ENCODE results near the gene DMXL1. TPM values are rescaled to one million over a fixed set of nuclear protein-coding genes. Genes with fewer than 3 reads are reported as not detected.

The DMXL1 gene
- total RNA-seq, 1 donor from 2014 or later: 48.3 TPM

- no peak overlapping the region for H3K27ac Mint-ChIP-seq
- peaks cover 48% of the 10 kb centered on the region for H3K4me1 Mint-ChIP-seq (ENCODE audit: low read depth)
- no peak for DNase-seq (ENCODE audit: low spot score, unreplicated experiment)
These were observed 5.2 kb downstream of the DMXL1 start for GRCh38 chr5:119076080-119076479.

GRCh38 chr5:119077444-119077843 lies 6.6 kb downstream of the DMXL1 start:
- no peak for DNase-seq (ENCODE audit: low spot score, unreplicated experiment)
- TF ChIP-seq CTCF (IDR thresholded peaks at IDR 0.05; ENCODE audit: unreplicated experiment): no peak
- no peaks in the 10 kb centered on the region for H3K9me3 Mint-ChIP-seq (ENCODE audit: low read depth)
- H3K4me3 Mint-ChIP-seq (ENCODE audit: low read depth): no peak overlapping the region
- no peak overlapping the region for H3K27ac Mint-ChIP-seq
- H3K4me1 Mint-ChIP-seq (ENCODE audit: low read depth): peaks cover 45% of the 10 kb centered on the region
- H3K36me3 Mint-ChIP-seq (ENCODE audit: insufficient read depth): peaks cover 4% of the 10 kb centered on the region
- H3K27me3 Mint-ChIP-seq: no peaks in the 10 kb centered on the region

More at GRCh38 chr5:119076080-119076479, 5.2 kb downstream of the DMXL1 start:
- Mint-ChIP-seq H3K9me3 (ENCODE audit: low read depth) (no peaks in the 10 kb centered on the region), H3K4me3 (ENCODE audit: low read depth) (no peak overlapping the region), H3K36me3 (ENCODE audit: insufficient read depth) (peaks cover 4% of the 10 kb centered on the region), H3K27me3 (no peaks in the 10 kb centered on the region)
- no peak for TF ChIP-seq CTCF (IDR thresholded peaks at IDR 0.05; ENCODE audit: unreplicated experiment)

GRCh38 chr5:119078071-119078846 lies 7.4 kb downstream of the DMXL1 start:
- Mint-ChIP-seq H3K27me3 (no peaks in the 10 kb centered on the region), H3K4me1 (ENCODE audit: low read depth) (peaks cover 36% of the 10 kb centered on the region), H3K4me3 (ENCODE audit: low read depth) (no peak overlapping the region), H3K27ac (peak overlapping the region; percentile 26), H3K9me3 (ENCODE audit: low read depth) (no peaks in the 10 kb centered on the region), H3K36me3 (ENCODE audit: insufficient read depth) (peaks cover 4% of the 10 kb centered on the region)
- TF ChIP-seq CTCF (IDR thresholded peaks at IDR 0.05; ENCODE audit: unreplicated experiment): no peak
- DNase-seq (ENCODE audit: low spot score, unreplicated experiment): no peak

GRCh38 chr5:119078861-119079260 lies 8.0 kb downstream of the DMXL1 start:
- DNase-seq (ENCODE audit: low spot score, unreplicated experiment): no peak
- Mint-ChIP-seq H3K36me3 (ENCODE audit: insufficient read depth) (peaks cover 3% of the 10 kb centered on the region), H3K9me3 (ENCODE audit: low read depth) (no peaks in the 10 kb centered on the region), H3K4me1 (ENCODE audit: low read depth) (peaks cover 33% of the 10 kb centered on the region), H3K4me3 (ENCODE audit: low read depth) (no peak overlapping the region), H3K27me3 (no peaks in the 10 kb centered on the region), H3K27ac (peak overlapping the region; percentile 79)
- TF ChIP-seq CTCF (IDR thresholded peaks at IDR 0.05; ENCODE audit: unreplicated experiment): no peak

GRCh38 chr5:119079318-119079921 lies 8.5 kb downstream of the DMXL1 start:
- no peaks in the 10 kb centered on the region for H3K9me3 Mint-ChIP-seq (ENCODE audit: low read depth)
- no peaks in the 10 kb centered on the region for H3K36me3 Mint-ChIP-seq (ENCODE audit: insufficient read depth)
- no peaks in the 10 kb centered on the region for H3K27me3 Mint-ChIP-seq
- no peak for TF ChIP-seq CTCF (IDR thresholded peaks at IDR 0.05; ENCODE audit: unreplicated experiment)
- peaks cover 28% of the 10 kb centered on the region for H3K4me1 Mint-ChIP-seq (ENCODE audit: low read depth)
- H3K4me3 Mint-ChIP-seq (ENCODE audit: low read depth): no peak overlapping the region
- DNase-seq (ENCODE audit: low spot score, unreplicated experiment): no peak
- peak overlapping the region; percentile 60 for H3K27ac Mint-ChIP-seq
